Fibroblast of skin of right quadriceps (primary cell): ENCODE results near the gene EDN1.
"Not testable (repeated sequence)": the region's sequence is repeated elsewhere in the genome, so short reads cannot be mapped to it uniquely, and the experiment has no call there.

Experiments used
- DNase-seq: peaks from one replicate; pipeline ENCODE4 v3.0.0-alpha.2; 2013

The EDN1 gene

DNA sequence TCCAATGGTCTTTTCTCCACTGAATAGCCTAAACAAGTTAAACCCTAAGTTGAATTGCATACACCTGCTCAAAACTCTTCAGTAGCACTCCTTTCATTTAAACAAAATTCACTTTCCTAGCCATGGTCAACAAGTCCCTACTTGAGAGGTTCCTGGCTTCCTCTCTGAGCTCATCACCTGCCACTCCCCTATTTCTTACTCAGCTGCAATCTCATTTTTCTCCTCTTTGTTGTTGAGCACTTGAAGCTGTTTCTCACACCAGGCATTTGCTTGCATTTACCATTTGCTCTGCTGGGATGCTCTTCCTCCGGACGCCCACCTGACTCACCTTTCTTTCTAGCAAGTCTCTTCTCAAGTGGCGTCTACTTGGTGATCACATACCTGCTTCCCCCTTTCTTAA lies 38.5 kb downstream of the EDN1 start:
- no peak for DNase-seq

DNA sequence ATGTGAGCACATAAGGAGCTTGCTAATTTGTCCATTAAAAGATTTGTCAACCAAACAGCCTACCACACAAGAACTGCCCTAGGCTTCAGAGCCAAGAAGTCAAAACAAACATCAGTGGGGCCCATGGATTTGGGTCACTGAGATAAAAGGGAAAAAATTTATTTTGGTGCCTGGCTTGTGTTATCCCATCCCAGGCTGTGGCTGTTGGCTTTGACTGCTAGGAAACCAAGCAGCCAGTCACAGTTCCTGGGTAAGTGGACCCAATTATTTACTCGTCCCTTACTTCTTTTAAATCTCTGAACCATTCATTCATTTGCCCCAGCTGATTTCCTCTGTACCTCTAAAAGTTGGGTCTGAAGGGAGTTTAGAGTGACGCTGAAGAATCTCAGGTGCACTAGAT lies 41.3 kb downstream of the EDN1 start:
- DNase-seq: no peak

DNA sequence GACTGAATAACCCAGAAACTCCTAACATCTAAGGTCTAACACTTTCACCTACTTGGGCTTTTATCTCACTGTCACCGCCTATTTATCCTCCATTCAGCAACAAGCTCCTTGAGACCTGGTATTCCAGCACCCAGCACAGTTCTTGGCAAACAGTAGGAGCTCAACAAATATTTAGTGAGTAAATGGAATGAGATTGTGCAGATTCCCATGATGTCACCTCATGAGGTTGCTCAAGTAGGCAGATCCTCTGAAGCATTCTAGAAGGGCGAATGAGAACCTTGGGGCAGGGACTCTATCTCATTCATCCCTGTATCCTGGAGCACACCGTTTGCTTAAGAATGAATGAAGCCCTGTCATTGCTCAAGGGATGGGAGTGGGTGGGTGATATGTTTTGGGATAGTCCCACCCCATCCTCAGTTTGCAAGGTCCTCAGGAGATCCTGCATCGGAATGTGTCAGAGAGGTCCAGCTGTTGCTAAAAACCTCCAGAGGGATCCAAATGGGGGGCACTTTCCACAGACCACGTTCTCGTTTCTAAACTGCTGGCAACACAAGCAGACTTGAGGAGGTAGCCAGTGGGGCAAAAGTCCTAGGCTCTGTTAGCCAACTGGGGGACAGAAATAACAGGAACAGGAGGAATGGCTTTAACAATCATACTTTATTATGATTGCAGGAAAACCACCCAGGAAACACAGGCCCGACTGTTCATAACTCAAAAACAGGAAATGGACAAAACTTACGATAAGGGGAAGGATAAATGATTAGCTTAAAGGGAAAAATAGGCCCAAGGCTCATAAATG lies 42.0 kb downstream of the EDN1 start:
- no peak for DNase-seq

DNA sequence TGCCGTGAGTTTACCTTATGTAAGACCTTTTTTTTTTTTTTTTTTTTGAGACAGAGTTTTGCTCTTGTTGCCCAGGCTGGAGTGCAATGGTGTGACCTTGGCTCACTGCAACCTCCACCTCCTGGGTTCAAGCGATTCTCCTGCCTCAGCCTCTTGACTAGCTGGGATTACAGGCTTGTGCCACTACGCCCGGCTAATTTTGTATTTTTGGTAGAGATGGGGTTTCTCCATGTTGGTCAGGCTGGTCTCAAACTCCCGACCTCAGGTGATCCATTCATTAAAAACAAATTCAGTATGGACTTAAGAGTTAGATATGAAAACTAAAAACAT lies 42.6 kb downstream of the EDN1 start:
- not testable (repeated sequence) for DNase-seq

DNA sequence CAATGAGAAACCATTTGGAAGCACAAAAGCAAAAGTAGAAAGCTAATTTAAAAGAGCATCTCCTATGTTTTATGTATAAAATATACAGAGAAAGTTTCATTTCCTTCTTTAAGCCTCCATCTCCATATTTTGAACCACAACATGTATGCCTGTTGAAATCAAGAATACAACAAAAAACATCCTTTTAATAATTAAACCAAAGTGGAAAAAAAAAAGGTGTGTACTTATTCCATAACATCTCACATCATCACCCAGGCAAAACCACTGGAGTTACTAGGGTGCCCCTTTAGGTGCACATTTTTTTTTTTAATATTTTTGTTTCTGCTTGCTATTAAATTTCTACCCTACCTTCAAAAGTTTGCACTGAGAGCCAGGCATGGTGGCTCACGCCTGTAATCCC lies 43.0 kb downstream of the EDN1 start:
- no peak for DNase-seq

DNA sequence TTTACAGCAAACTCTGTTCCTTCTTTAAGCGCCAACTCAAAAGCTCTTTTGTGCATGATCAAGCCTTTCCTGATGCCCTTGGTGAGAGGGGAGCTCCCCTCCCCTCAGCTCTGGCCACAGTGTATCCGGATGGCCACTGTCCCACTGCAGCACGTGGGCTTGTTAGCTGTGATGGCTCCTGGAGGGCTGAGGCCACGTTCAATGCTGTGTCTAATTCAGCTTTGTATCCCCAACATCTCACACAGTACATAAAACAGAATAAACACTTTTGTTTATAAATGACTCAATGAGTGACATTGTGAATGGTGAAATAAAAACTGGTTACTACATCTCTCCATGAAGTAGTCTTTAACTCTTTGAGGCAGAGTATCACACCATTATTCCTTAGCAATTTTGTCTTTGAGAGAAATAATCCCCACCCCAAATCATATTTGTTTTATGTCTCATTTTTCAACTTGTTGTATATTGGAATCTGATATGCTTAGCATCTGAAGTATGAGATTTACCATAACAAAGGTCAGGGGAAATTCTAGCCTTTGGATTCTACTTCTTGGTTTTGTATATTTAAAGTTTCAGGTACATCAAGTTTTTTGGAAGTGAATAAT lies 44.5 kb downstream of the EDN1 start:
- DNase-seq: no peak

DNA sequence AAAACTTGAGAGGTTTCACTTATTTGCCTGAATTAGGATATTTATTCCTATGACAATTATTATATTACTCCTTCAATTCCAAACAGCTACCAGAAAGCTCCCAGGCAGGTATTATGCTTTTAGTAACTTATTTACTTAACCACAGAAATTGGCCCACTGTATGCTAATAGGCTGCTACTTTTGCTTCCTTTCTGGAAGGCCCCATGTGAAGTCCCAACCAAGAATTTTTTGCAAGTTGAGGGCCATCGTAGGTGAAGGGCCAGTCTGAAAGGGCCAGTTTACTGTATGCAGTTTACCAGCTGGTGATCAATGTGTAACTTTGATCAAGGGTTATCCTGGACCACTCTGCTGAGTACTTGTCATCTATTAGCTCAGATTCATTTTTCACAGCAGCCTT lies 45.0 kb downstream of the EDN1 start:
- DNase-seq: no peak

DNA sequence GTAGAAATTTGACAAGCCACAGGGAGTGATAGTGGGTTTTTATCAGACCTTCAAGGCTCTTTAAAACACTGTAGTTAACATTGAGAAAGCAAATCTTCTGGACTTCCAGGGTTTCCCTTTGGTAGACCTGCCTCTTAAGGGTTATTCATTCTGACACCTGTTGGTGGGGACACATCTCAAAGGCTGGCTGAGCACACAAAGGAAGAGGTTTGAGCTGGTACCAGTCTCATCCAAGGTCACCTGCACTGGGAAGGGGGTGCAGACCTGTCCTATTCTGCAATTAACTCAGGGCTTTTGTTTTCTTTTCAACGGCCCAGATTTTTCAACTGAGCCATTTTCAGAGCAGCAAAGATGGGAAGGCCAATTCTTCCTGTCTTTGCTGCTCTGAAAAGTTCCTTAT lies 45.6 kb downstream of the EDN1 start:
- no peak for DNase-seq

DNA sequence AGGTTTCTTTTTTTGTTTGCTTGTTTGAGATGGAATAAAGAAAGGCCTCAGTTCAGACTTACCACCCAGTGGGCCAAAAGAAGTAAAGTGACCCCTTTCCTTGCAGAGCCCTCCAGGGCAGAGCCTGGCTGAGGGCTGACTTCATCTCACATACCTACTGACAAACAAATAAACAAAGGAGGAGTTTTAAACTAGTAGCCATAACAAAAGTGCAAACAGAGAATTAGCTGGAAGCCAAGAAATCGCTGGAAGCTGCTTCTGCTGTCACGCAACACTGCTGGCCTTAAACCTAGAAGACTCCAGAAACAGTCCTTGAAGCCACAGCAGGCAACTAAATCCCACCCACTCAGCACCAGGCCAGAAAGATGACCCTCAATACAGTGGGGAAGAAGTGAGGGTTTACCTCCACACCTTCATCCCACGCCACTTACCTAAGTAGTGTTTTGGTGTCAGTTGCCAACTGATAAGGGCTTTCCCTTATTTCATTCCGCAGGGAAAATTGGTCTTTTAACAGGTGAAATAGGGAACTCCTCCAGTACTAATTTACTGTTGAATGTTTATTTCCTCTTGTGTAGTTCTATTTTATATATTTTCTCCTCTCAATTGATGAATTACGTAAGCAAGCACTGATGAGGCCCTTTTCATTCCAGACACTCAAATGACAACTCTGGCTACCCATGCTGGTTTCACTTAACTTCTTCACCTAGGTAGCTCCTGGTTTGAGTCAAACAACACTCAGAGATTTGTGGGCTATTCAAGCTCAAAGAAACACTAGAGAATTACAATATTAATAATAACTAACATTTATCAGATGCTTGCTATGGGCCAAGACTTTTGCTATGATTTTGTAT lies 46.2 kb downstream of the EDN1 start:
- DNase-seq: no peak

DNA sequence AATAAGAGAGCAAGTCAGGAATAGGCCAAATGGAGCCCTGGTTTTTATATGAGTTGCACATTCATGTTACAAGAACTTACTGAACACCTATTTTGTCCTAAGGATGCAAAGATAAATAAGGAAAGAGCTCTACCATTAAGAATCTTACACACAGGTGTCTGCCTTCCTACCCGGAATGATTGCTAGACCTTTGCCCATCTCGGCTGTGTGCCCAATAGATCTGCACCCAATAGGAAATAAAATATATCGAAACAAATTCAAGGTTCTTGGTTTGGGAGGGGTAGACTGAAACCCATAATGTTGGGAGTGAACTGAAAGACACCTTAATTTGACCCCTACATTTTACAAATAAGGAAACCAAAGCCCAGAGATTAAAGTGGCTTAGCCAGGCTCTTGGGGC lies 48.9 kb downstream of the EDN1 start:
- no peak for DNase-seq

DNA sequence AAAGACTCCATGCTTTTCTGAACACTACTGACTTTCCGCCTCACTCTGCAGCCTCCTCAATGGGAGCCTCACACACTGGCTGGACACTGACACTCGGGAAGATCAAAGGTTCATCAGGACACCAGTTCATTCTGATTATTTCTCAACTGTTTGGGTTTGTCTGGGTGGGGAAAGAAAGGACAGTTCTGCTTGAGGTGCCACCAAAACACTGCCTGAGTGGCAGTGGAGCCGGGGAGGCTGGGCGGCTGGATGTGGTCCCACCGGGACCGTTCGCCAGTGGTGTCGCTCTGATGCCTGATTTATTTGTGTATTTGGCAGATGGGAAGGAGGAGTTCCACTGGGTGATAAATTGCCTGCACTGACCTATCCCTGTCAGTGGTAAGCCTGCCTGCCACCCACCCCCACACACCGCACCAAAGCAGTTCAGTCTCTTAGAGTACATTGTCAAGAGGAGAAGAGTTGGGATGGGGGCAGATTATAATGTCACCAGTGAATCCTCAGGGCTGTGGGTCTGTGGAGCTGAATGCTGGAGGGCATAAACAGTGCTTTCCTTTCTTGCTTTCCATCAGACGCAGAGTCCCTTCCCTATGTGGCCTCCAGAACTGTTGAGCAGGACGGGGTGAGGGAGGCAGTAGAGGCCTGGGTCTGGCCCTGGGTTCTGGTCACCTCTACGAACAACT lies 49.8 kb downstream of the EDN1 start:
- DNase-seq: no peak

DNA sequence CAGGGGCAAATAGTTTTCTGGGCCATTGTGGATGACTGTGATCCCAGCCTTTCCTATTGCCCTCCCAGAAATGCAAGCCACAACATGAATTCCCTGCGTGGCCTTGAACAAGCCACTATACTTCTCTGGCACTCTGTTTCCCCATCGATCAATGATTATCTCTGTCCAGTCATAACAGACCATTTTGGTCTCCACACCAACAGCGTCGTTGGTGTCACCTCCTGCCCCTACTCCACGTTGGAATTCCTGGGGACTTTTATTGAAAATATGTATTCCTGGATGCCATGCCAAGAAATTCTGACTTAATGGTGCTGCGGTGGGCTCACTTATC lies 50.3 kb downstream of the EDN1 start:
- no peak for DNase-seq

DNA sequence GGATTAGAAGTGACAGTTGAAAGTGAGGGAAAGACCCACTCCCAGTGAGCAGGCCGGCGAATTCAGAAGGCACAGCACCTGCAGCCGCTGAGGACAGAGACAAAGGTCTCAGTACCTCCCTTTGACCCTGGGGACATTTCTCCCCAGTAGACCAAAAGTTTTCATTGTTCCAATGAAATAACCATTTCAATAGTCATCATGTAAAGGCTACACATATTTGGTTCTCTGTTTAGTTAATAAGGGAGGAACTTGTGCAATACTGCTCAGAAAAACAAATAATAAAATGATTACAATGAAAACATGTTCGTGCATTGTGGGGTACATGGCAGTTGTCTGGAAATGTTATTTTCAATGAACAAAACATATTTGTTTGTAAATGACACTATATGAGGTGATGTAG lies 52.5 kb downstream of the EDN1 start:
- no peak for DNase-seq

DNA sequence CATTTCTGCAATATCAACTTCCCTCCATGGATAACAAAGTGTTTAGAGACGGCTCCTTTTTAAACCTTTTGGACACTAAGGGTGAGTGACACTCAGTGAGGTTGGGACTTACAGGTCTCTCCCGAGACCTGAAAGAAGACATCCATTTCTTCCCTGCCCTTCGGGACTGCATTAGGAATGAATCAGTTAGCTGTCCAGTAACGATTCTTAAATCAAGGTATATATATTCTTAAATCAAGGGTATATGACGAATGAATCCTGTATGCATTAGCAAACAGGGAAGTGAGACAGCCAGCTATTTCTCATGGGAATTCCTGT lies 52.9 kb downstream of the EDN1 start:
- no peak for DNase-seq

DNA sequence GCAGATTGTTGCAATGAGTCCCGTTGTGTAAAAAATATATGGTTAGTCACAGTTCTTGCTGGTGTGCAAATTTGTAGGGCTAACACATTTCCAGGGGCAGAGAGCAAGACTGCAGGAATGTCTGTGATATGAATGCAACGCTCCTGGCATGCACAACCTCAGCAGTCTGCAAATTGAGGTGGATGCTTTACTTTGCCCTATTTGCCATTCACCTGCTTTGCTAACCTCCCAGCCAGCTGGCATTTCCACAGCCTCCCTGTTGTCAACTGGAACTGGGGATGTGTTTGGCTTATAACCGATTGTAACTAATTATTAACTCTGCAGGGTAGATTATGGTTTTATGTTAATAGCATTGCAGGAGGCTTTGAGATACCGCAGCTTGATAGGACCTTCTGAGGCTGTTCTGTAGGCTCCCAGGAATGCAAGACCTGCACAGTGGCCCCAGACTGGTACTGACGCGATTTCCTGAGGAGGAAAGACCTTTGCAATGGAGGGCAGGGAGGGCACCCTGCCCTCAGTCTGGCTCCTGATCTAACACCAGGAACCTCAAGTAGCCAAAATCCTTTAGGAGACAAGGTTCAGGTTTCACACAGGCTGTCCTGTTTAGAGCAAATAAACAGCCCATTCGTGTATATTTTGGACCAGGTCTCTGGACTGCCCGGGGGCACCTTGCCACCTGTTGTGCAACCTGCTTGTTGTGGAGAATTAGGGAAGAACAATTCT lies 53.4 kb downstream of the EDN1 start:
- DNase-seq: peak; percentile 37

DNA sequence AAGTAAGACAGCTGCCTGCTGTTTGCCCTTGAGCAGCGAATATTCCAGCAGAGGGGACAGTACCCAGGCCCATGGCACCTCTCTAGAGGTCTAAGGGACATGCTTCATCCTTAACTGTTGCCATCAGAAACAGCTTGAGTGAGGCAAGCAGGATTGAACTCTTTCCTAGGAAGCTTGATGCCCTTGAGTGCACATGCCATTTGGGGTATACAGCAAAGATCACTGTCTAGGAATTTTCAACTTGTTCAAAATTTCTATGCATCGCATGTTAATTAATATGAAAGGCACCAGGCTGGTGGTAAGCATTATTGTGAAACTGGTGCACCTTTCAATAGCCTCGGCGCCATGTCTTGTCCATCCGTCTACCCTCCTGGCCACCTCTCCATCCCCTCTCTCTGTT lies 54.1 kb downstream of the EDN1 start:
- no peak for DNase-seq

DNA sequence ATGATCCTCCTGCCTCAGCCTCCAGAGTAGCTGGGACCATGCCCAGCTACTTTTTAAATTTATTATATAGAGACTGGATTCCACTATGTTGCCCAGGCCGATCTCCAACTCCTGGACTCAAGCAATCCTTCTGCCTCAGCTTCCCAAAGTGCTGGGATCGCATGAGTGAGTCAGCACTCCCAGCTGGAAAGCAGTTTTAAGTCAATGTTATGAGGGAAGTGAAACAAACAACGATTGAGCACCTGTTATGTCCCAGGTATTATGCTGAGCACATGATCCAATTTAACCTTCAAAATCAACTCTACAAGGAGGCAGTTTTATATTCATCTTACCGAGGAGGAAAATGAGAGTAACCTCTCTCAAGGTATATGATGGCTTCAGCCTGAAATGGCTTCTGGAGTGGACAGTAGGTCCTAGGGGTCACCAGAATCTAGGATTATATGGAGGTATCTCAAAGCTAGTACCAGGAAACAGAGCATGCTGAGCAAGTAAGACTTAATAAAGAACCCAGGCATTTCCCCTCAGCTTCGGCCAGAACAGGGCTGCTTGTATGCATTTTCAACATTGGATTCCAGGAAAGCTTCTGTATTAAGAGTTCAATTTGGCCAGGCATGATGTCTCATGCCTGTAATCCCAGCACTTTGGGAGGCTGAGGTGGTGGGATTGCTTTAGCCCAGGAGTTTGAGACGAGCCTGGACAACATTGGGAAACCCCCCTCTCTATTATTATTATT lies 55.0 kb downstream of the EDN1 start:
- DNase-seq: no peak

DNA sequence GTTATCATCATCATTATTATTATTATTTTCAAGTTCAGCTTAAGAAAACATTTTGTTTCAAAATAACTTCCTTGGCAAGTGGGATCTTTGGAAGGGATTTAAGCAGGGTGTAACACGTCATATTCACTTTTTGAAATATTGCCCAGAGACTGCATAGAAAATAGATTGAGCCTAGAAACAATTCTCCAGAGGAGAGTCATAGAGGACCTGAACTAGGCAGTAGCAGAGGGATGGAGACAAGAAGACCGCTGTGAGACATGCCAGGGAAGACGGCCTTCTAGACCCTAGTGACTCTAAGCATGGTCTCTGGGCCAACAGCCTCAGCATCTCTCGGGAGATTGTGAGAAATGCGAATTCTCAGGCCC lies 55.5 kb downstream of the EDN1 start:
- no peak for DNase-seq
